ENCODE results near the gene TPCN2.

TPCN2 gene

GRCh38 chr11:69157822-69158231 is 109.1 kb downstream of the TPCN2 start:
- no peak for TF ChIP-seq CTCF (IDR thresholded peaks at IDR 0.05; ENCODE audit: low read depth, low read length)
- no peaks in the 10 kb centered on the region for H3K27me3 ChIP-seq (ENCODE audit: insufficient read depth, low read depth, severe bottlenecking)

GRCh38 chr11:69158301-69159149 is 109.8 kb downstream of the TPCN2 start:
- H3K9me3 ChIP-seq (ENCODE audit: severe bottlenecking), result no peaks in the 10 kb centered on the region
- TF ChIP-seq CTCF (IDR thresholded peaks at IDR 0.05; ENCODE audit: low read depth, low read length), result no peak
- H3K27me3 ChIP-seq (ENCODE audit: insufficient read depth, low read depth, severe bottlenecking), result no peaks in the 10 kb centered on the region
- H3K4me3 ChIP-seq (ENCODE audit: low read depth, low read length), result no peak overlapping the region
- no peak for DNase-seq
- no peaks in the 10 kb centered on the region for H3K36me3 ChIP-seq
- H3K27ac ChIP-seq, result no peak overlapping the region

More at GRCh38 chr11:69157822-69158231, 109.1 kb downstream of the TPCN2 start:
- H3K27ac ChIP-seq, result no peak overlapping the region
- H3K9me3 ChIP-seq (ENCODE audit: severe bottlenecking), result no peaks in the 10 kb centered on the region
- no peaks in the 10 kb centered on the region for H3K36me3 ChIP-seq
- no peak for DNase-seq
- H3K4me3 ChIP-seq (ENCODE audit: low read depth, low read length), result no peak overlapping the region

GRCh38 chr11:69159150-69159852 is 110.6 kb downstream of the TPCN2 start:
- Histone ChIP-seq H3K27me3 (ENCODE audit: insufficient read depth, low read depth, severe bottlenecking) (no peaks in the 10 kb centered on the region), H3K4me3 (ENCODE audit: low read depth, low read length) (no peak overlapping the region), H3K27ac (no peak overlapping the region), H3K36me3 (no peaks in the 10 kb centered on the region), H3K9me3 (ENCODE audit: severe bottlenecking) (peaks cover 2% of the 10 kb centered on the region)
- DNase-seq, result no peak
- no peak for TF ChIP-seq CTCF (IDR thresholded peaks at IDR 0.05; ENCODE audit: low read depth, low read length)

GRCh38 chr11:69160296-69161116 is 111.8 kb downstream of the TPCN2 start:
- DNase-seq, result no peak
- Histone ChIP-seq H3K36me3 (no peaks in the 10 kb centered on the region), H3K27ac (no peak overlapping the region), H3K4me3 (ENCODE audit: low read depth, low read length) (no peak overlapping the region), H3K27me3 (ENCODE audit: insufficient read depth, low read depth, severe bottlenecking) (no peaks in the 10 kb centered on the region), H3K9me3 (ENCODE audit: severe bottlenecking) (peaks cover 2% of the 10 kb centered on the region)
- TF ChIP-seq CTCF (IDR thresholded peaks at IDR 0.05; ENCODE audit: low read depth, low read length), result no peak

- DNase-seq, result no peak
- Histone ChIP-seq H3K4me3 (ENCODE audit: low read depth, low read length) (no peak overlapping the region), H3K27me3 (ENCODE audit: insufficient read depth, low read depth, severe bottlenecking) (no peaks in the 10 kb centered on the region), H3K27ac (no peak overlapping the region), H3K9me3 (ENCODE audit: severe bottlenecking) (peaks cover 2% of the 10 kb centered on the region), H3K36me3 (no peaks in the 10 kb centered on the region)
- TF ChIP-seq CTCF (IDR thresholded peaks at IDR 0.05; ENCODE audit: low read depth, low read length), result no peak
Observed at GRCh38 chr11:69161117-69161407, 112.3 kb downstream of the TPCN2 start.
